Suprapubic skin (tissue), 4 donors: ENCODE measurements around the gene LRRFIP1.

Source experiments
- POLR2A ChIP-seq, 2 donors: fragments of 450-650 bp; IDR thresholded peaks; one replicate each; pipeline ENCODE4 v1.6.1; 2017; ENCODE audit warnings: antibody characterized with exemption in 2 of 2, mild to moderate bottlenecking in 2 of 2, moderate library complexity in 2 of 2
- POLR2AphosphoS5 ChIP-seq, 3 donors: sonication (generic); formaldehyde crosslinking; IDR thresholded peaks; one replicate each; pipeline ENCODE4 v1.6.1; 2017; ENCODE audit warnings: antibody characterized with exemption in 3 of 3
- TF ChIP-seq, protein P1 (sequence below), 2 donors: fragments of 200-600 bp in 1 of 2; fragments of 450-650 bp in 1 of 2; sonication (generic) in 1 of 2; IDR thresholded peaks; one replicate each; pipeline ENCODE4 v1.5.1; 2016 to 2019; ENCODE audit warnings: antibody characterized with exemption in 2 of 2, mild to moderate bottlenecking in 1 of 2, moderate library complexity in 1 of 2

- TF ChIP-seq, protein P1, sequence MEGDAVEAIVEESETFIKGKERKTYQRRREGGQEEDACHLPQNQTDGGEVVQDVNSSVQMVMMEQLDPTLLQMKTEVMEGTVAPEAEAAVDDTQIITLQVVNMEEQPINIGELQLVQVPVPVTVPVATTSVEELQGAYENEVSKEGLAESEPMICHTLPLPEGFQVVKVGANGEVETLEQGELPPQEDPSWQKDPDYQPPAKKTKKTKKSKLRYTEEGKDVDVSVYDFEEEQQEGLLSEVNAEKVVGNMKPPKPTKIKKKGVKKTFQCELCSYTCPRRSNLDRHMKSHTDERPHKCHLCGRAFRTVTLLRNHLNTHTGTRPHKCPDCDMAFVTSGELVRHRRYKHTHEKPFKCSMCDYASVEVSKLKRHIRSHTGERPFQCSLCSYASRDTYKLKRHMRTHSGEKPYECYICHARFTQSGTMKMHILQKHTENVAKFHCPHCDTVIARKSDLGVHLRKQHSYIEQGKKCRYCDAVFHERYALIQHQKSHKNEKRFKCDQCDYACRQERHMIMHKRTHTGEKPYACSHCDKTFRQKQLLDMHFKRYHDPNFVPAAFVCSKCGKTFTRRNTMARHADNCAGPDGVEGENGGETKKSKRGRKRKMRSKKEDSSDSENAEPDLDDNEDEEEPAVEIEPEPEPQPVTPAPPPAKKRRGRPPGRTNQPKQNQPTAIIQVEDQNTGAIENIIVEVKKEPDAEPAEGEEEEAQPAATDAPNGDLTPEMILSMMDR (IDR thresholded peaks at IDR 0.05), result no peak
- TF ChIP-seq POLR2A (IDR thresholded peaks at IDR 0.05) (no peak), POLR2AphosphoS5 (IDR thresholded peaks at IDR 0.05) (no peak)
Observed at GRCh38 chr2:237601453-237602116, 25.8 kb upstream of the LRRFIP1 start.
